ENCODE measurements around the gene SMAD7. TPM values are rescaled to one million over a fixed set of nuclear protein-coding genes. Genes with fewer than 3 reads are reported as not detected.

Gene SMAD7
- total RNA-seq, 2 experiments from 2014 or later: 17.4 to 18.1 TPM

GRCh38 chr18:48943333-48943732, 7.4 kb downstream of the SMAD7 start:
- no peak for TF ChIP-seq CTCF (IDR thresholded peaks at IDR 0.05)
- ATAC-seq: no peak
- Mint-ChIP-seq H3K36me3 (ENCODE audit: low read depth) (peaks cover 79% of the 10 kb centered on the region), H3K27me3 (no peaks in the 10 kb centered on the region), H3K9me3 (no peaks in the 10 kb centered on the region), H3K4me3 (no peak overlapping the region), H3K4me1 (ENCODE audit: low read depth) (peaks cover 94% of the 10 kb centered on the region), H3K27ac (no peak overlapping the region)
- ChIA-PET CTCF (no interaction called here), POLR2A (interaction anchor here (0.6 kb wide), 1 partner anchor 9 kb away, joined by 3 read pairs; no protein-coding TSS in a partner anchor)
- DNase-seq: no peak
- intact Hi-C loops (cut with micrococcal nuclease): loop anchor here (10.0 kb wide), 2 partner anchors 109 to 231 kb away; no protein-coding TSS in a partner anchor

- intact Hi-C loops (cut with micrococcal nuclease): loop anchor here (10.0 kb wide), 2 partner anchors 108 to 232 kb away; no protein-coding TSS in a partner anchor
- no peaks in the 10 kb centered on the region for H3K9me3 Mint-ChIP-seq
- DNase-seq (no peak), ATAC-seq (no peak)
- no peak for TF ChIP-seq CTCF (IDR thresholded peaks at IDR 0.05)
- H3K27me3 Mint-ChIP-seq: no peaks in the 10 kb centered on the region
- peaks cover 94% of the 10 kb centered on the region for H3K4me1 Mint-ChIP-seq (ENCODE audit: low read depth)
- peaks cover 72% of the 10 kb centered on the region for H3K36me3 Mint-ChIP-seq (ENCODE audit: low read depth)
- no peak overlapping the region for H3K27ac Mint-ChIP-seq
- CTCF ChIA-PET: no interaction called here
- POLR2A ChIA-PET: interaction anchor here (0.6 to 2.2 kb wide), 2 partner anchors 9 to 10 kb away, joined by 3 to 9 read pairs; no protein-coding TSS in a partner anchor
- no peak overlapping the region for H3K4me3 Mint-ChIP-seq
Observed at GRCh38 chr18:48942554-48943261, 8.1 kb downstream of the SMAD7 start.

GRCh38 chr18:48942086-48942485, 8.7 kb downstream of the SMAD7 start:
- CTCF ChIA-PET: interaction anchor here (1.5 to 2.3 kb wide), 2 partner anchors 107 to 165 kb away, joined by 3 to 7 read pairs; no protein-coding TSS in a partner anchor

GRCh38 chr18:48941672-48942071, 9.1 kb downstream of the SMAD7 start:
- DNase-seq (no peak), ATAC-seq (no peak)
- ChIA-PET CTCF (interaction anchor here (1.5 to 2.3 kb wide), 3 partner anchors 11 to 165 kb away, joined by 3 to 7 read pairs (median 4); no protein-coding TSS in a partner anchor), POLR2A (interaction anchor here (0.7 to 3.3 kb wide), 6 partner anchors 8 to 139 kb away, joined by 3 to 11 read pairs (median 6); no protein-coding TSS in a partner anchor)
- intact Hi-C loops (cut with micrococcal nuclease): loop anchor here (10.0 kb wide), 2 partner anchors 107 to 233 kb away; no protein-coding TSS in a partner anchor
- peaks cover 65% of the 10 kb centered on the region for H3K36me3 Mint-ChIP-seq (ENCODE audit: low read depth)
- peak overlapping the region; percentile 69 for H3K4me3 Mint-ChIP-seq
- H3K4me1 Mint-ChIP-seq (ENCODE audit: low read depth): peaks cover 92% of the 10 kb centered on the region
- H3K9me3 Mint-ChIP-seq: no peaks in the 10 kb centered on the region
- H3K27ac Mint-ChIP-seq: peak overlapping the region; percentile 91
- H3K27me3 Mint-ChIP-seq: no peaks in the 10 kb centered on the region
- TF ChIP-seq CTCF (IDR thresholded peaks at IDR 0.05): no peak

More at GRCh38 chr18:48942086-48942485, 8.7 kb downstream of the SMAD7 start:
- H3K36me3 Mint-ChIP-seq (ENCODE audit: low read depth): peaks cover 68% of the 10 kb centered on the region
- intact Hi-C loops (cut with micrococcal nuclease): loop anchor here (10.0 kb wide), 2 partner anchors 107 to 233 kb away; no protein-coding TSS in a partner anchor
- H3K27me3 Mint-ChIP-seq: no peaks in the 10 kb centered on the region
- no peak for TF ChIP-seq CTCF (IDR thresholded peaks at IDR 0.05)
- H3K9me3 Mint-ChIP-seq: no peaks in the 10 kb centered on the region
- POLR2A ChIA-PET: interaction anchor here (0.7 to 2.2 kb wide), 2 partner anchors 9 to 10 kb away, joined by 3 to 9 read pairs; no protein-coding TSS in a partner anchor
- no peak overlapping the region for H3K4me3 Mint-ChIP-seq
- no peak for ATAC-seq
- no peak for DNase-seq
- no peak overlapping the region for H3K27ac Mint-ChIP-seq
- peaks cover 94% of the 10 kb centered on the region for H3K4me1 Mint-ChIP-seq (ENCODE audit: low read depth)

Measured in activated CD8-positive, alpha-beta T cell treated with anti-CD3 and anti-CD28 coated beads for 36 hours (primary cell).